HG02798 (cell line): Measurements from ENCODE around the gene SNX4.
"Not testable (repeated sequence)": the region's sequence is repeated elsewhere in the genome, so short reads cannot be mapped to it uniquely, and the experiment has no call there.

ENCODE experiments used
- ATAC-seq: cut with Tn5 transposase; IDR thresholded peaks from one replicate; pipeline ENCODE4 v1.9.1; 2021; ENCODE audit warnings: mild to moderate bottlenecking; ENCODE audit not compliant: unreplicated experiment, poor library complexity

The SNX4 gene

GRCh38 chr3:125519678-125520562 lies at the start of gene SNX4:
TSS of gene SNX4 (minus strand) at chr3:125520202. CDS start at chr3:125520172, 30 bp downstream.
- peak; percentile 91 for ATAC-seq

- no peak for ATAC-seq
These were observed 36.3 kb upstream of the SNX4 start for GRCh38 chr3:125556314-125556713.

DNA sequence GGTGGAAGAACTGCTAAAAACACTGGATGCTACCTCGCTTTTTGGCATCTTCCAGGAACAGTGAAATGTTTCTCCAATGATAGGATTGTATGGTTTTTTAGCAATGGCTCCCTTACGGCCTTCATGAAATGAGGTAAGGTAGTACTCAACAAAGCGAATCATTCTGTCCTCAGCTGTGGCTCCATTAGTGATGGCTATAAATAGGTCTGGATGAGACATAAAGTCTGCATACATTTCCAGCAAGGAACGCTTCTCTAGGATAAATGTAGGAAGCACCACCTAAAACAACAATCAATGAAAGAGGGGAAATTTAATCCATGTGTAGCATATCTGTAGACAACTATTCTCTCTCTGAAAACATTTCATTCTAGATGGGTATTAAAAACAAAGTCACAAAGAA lies 32.4 kb upstream of the SNX4 start:
- no peak for ATAC-seq

DNA sequence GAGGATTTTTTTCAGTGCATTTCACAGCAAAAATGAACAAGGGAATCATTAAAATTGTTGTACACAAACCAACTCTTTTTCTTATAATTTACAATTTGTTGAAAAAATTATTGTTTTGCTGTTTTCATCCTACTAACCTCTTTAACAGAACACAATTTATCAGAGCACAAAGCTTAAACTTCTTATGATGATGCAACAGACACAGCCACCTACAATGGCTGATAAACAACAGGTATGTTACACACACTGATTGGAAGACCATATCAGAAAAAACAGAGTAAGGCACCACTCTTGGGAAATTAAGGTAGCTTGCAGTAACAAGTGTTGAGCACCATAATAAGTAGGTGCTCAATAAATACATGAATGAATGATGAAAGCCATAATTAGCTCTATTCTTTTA lies 8.9 kb upstream of the SNX4 start:
- no peak for ATAC-seq

- no peak for ATAC-seq
These were observed 5.2 kb upstream of the SNX4 start for GRCh38 chr3:125525153-125525552.

GRCh38 chr3:125520563-125520919 lies 539 bp upstream of the SNX4 start:
- not testable (repeated sequence) for ATAC-seq

DNA sequence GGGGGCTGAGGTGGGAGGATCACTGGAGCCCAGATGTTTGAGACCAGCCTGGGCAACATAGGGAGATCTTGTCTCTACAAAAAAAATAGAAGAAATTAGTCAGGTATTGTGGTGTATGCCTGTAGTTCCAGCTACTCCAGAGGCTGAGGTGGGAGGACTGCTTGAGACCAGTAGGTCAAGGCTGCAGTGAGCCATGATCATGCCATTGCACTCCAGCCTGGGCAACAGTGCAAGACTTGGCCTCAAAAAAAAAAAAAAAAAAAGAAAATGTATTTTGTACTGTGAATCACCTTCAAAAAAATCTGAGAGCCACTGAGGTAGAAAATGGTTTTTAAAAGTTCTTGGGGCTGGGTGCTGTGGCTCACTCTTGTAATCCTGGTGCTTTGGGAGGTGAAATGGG lies 4.6 kb downstream of the SNX4 start:
- ATAC-seq, result no peak

DNA sequence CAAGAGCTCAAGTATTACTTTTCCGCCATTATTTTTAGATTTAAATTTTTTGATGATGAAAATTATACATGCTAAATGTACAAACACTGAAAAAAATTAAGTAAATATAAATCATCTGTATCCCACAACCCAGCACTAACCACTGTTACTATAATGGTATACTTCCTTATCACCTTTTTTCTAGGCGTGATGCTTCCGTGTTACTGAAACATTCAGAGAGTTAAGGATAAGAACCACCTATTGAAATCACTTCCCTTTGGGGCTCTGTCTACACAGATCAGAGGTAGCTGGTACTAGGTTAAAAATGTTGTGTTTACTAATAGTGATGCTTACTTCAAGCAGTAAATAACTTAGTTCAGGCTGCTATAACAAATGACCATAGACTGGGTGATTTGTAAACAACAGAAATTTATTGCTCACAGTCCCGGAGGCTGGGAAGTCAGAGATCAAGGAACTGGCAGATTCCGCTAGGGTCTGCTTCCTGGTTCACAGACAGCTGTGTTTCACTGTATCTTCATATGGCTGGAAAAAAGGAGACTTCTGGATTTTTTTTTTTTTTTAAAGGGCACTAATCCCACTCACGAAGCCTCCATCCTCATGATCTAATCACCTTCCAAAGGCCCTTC lies 6.4 kb downstream of the SNX4 start:
- ATAC-seq, result no peak

GRCh38 chr3:125512135-125512920 lies 7.7 kb downstream of the SNX4 start:
- no peak for ATAC-seq

DNA sequence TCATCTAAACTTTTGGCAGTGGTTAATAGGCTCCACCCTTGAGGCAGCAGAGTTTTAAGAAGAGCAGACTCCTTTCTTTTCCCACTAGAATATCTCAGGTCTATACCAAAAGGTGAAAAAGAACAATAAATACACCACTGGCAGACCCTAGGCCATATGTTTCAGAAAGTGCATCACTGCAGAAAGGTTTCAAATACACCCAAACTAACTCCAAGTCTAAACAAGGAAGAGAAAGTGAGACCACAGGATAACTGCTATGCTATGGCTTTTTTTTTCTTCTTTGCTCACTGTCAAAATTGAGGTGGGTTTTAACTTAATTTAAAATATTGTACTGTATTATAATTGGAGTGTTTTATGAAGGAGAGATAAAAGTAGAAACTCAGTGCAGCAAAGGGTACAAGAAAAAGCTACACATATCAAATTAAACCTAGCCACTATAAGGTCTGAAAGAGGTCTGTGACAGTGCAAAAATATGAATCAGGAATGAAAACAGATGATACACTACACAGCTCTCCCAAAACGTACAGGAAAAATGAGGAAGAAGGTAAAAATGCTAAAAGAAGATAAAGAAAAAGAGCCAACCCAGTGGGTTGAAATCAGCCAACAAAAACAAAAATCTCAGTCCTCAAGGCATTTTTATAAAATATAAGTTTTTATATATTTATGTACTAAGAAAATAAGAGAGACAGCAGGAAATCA lies 8.4 kb downstream of the SNX4 start:
- ATAC-seq, result no peak

DNA sequence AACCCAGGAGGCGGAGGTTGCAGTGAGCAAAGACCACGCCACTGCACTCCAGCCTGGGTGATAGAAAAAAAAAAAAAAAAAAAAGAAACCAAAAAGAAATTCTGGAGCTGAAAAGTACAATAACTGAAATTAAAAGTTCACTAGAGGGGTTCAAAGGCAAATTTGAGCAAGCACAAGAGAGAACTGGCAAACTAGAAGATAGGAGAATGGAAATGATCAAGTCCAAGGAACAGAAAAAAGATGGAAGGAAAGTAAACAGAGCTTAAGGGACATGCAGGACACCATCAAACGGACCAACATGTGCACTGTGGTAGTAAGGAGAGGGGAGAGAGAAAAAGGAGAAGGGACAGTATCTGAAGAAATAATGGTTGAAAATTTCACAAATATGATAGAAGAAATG lies 12.9 kb downstream of the SNX4 start:
- no peak for ATAC-seq

GRCh38 chr3:125498630-125499029 lies 21.4 kb downstream of the SNX4 start:
- no peak for ATAC-seq

- ATAC-seq, result no peak
These were observed 23.3 kb downstream of the SNX4 start for GRCh38 chr3:125496701-125497100.

GRCh38 chr3:125482406-125482805 lies 37.6 kb downstream of the SNX4 start:
- ATAC-seq, result no peak

GRCh38 chr3:125481786-125482185 lies 38.2 kb downstream of the SNX4 start:
- no peak for ATAC-seq

- not testable (repeated sequence) for ATAC-seq
These were observed 38.6 kb downstream of the SNX4 start for GRCh38 chr3:125481375-125481759.

- ATAC-seq, result no peak
These were observed 39.2 kb downstream of the SNX4 start for GRCh38 chr3:125480656-125481374.

- no peak for ATAC-seq
These were observed 40.9 kb downstream of the SNX4 start for GRCh38 chr3:125479091-125479490.

DNA sequence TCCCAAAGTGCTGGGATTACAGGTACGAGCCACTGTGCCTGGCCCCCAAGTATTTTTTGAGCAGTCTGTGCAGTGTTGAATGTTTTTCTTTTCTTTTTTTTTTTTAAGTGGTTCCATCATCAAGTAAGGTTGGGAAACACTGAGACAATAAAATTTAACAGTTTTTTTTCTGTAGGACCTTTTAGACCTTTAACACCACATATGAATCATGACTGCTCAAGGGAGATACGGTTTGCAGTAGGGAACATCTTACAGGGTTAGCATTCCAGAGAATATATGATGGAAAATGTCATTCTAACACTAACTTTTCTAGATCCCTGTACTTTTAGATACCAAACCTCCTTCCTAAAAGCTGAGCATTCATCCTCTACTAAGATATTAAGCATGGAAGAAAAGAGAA lies 41.7 kb downstream of the SNX4 start:
- ATAC-seq, result no peak

DNA sequence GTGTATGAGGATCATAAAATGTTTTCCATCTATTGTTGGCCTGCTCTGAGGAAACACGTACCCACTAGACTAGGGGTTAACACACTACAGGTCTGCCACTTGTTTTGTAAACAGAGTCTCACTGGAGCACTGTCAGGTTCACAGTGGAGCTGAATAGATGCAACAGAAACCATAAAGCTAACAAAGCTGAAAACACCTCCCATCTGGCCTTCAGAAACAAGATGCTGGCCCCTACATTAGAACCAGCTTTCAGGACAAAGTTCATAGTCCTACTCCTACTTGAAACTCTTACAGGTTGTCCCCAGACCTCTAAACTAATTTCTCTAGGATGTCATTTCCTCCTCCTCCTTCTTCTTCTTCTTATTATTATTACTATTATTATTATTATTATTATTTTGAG lies 42.3 kb downstream of the SNX4 start:
- no peak for ATAC-seq
